ENCODE measurements around the gene C5orf24. TPM values are rescaled to one million over a fixed set of nuclear protein-coding genes. Genes with fewer than 3 reads are reported as not detected.

C5orf24 gene
- total and polyA plus RNA-seq, 2 experiments from 2014 or later, result 49.5 to 57.9 TPM

- Histone ChIP-seq H3K9me3 (ENCODE audit: low read depth) (no peaks in the 10 kb centered on the region), H3K36me3 (peaks cover 3% of the 10 kb centered on the region), H3K27me3 (no peaks in the 10 kb centered on the region), H3K4me3 (no peak overlapping the region), H3K27ac (no peak overlapping the region), H3K4me1 (ENCODE audit: low read depth) (no peaks in the 10 kb centered on the region)
- DNase-seq (ENCODE audit: low read depth in 1 of 2, low spot score in 1 of 2), result no peak
- TF ChIP-seq CTCF (IDR thresholded peaks at IDR 0.05; ENCODE audit: low read depth, low read length), result no peak
These were observed 56.5 kb downstream of the C5orf24 start for GRCh38 chr5:134902071-134902801.

- DNase-seq (ENCODE audit: low read depth in 1 of 2, low spot score in 1 of 2), result peak; percentile 93 to 94
- no peaks in the 10 kb centered on the region for H3K9me3 ChIP-seq (ENCODE audit: low read depth)
- H3K4me1 ChIP-seq (ENCODE audit: low read depth), result no peaks in the 10 kb centered on the region
- H3K4me3 ChIP-seq, result peak within 1 kb of the TSS; percentile 53
- H3K27ac ChIP-seq, result peak within 1 kb of the TSS; percentile 94
- H3K36me3 ChIP-seq, result no peaks in the 10 kb centered on the region
- peak; percentile 78 for TF ChIP-seq CTCF (IDR thresholded peaks at IDR 0.05; ENCODE audit: low read depth, low read length)
- no peaks in the 10 kb centered on the region for H3K27me3 ChIP-seq
These were observed 59.0 kb downstream of the C5orf24 start, which contains the start of gene PCBD2 for GRCh38 chr5:134904610-134905245. TSS of gene PCBD2 (plus strand) at chr5:134905131. CDS start at chr5:134905140, 9 bp downstream.

GRCh38 chr5:134905246-134905996 is 59.7 kb downstream of the C5orf24 start:
- no peaks in the 10 kb centered on the region for H3K9me3 ChIP-seq (ENCODE audit: low read depth)
- H3K4me3 ChIP-seq, result peak overlapping the region; percentile 53
- TF ChIP-seq CTCF (IDR thresholded peaks at IDR 0.05; ENCODE audit: low read depth, low read length), result peak; percentile 67
- H3K27ac ChIP-seq, result peak overlapping the region; percentile 94
- H3K4me1 ChIP-seq (ENCODE audit: low read depth), result no peaks in the 10 kb centered on the region
- no peaks in the 10 kb centered on the region for H3K27me3 ChIP-seq
- H3K36me3 ChIP-seq, result no peaks in the 10 kb centered on the region
- DNase-seq (ENCODE audit: low read depth in 1 of 2, low spot score in 1 of 2), result peak; percentile 49 to 78

- TF ChIP-seq CTCF (IDR thresholded peaks at IDR 0.05; ENCODE audit: low read depth, low read length), result no peak
- no peak overlapping the region for H3K27ac ChIP-seq
These were observed 61.0 kb downstream of the C5orf24 start for GRCh38 chr5:134906811-134907210.

More at GRCh38 chr5:134906811-134907210, 61.0 kb downstream of the C5orf24 start:
- Histone ChIP-seq H3K27me3 (no peaks in the 10 kb centered on the region), H3K9me3 (ENCODE audit: low read depth) (no peaks in the 10 kb centered on the region), H3K4me3 (no peak overlapping the region), H3K36me3 (no peaks in the 10 kb centered on the region), H3K4me1 (ENCODE audit: low read depth) (no peaks in the 10 kb centered on the region)
- DNase-seq (ENCODE audit: low read depth in 1 of 2, low spot score in 1 of 2), result no peak

Other genes with a start within 250 kb of the C5orf24 start
- gene SAR1B, start 213.1 kb upstream of the C5orf24 start, total RNA-seq, result 53.6 and 60.2 TPM in 2 replicates
- 40.5 and 45.5 TPM in 2 replicates for gene SAR1B, start 213.1 kb upstream of the C5orf24 start, polyA plus RNA-seq
- gene SEC24A, start 197.2 kb upstream of the C5orf24 start, total RNA-seq, result 9.3 and 9.9 TPM in 2 replicates
- 9.8 and 11.6 TPM in 2 replicates for gene SEC24A, start 197.2 kb upstream of the C5orf24 start, polyA plus RNA-seq
- 27.2 and 42.4 TPM in 2 replicates for gene CAMLG, start 107.4 kb upstream of the C5orf24 start, total RNA-seq
- gene CAMLG, start 107.4 kb upstream of the C5orf24 start, polyA plus RNA-seq, result 22.7 and 28.4 TPM in 2 replicates
- gene DDX46, start 87.2 kb upstream of the C5orf24 start, total RNA-seq, result 16.1 and 25.9 TPM in 2 replicates
- gene DDX46, start 87.2 kb upstream of the C5orf24 start, polyA plus RNA-seq, result 20.0 and 24.2 TPM in 2 replicates
- gene TXNDC15, start 28.4 kb downstream of the C5orf24 start, total RNA-seq, result 184 and 200 TPM in 2 replicates
- 69.4 and 73.5 TPM in 2 replicates for gene TXNDC15, start 28.4 kb downstream of the C5orf24 start, polyA plus RNA-seq
- gene PCBD2, start 59.2 kb downstream of the C5orf24 start, total RNA-seq, result 6.4 and 9.8 TPM in 2 replicates
- 13.0 and 15.3 TPM in 2 replicates for gene PCBD2, start 59.2 kb downstream of the C5orf24 start, polyA plus RNA-seq
- gene CATSPER3, start 121.9 kb downstream of the C5orf24 start, total RNA-seq, result 0.07 TPM in 1 of 2 replicates, not detected in the other
- gene CATSPER3, start 121.9 kb downstream of the C5orf24 start, polyA plus RNA-seq, result 0.26 and 1.6 TPM in 2 replicates
- gene PITX1, start 188.3 kb downstream of the C5orf24 start, total RNA-seq, result 0.07 TPM in 1 of 2 replicates, not detected in the other
- gene PITX1, start 188.3 kb downstream of the C5orf24 start, polyA plus RNA-seq, result 0.35 and 0.80 TPM in 2 replicates

All from cardiac muscle cell (in vitro differentiated cells and primary cell).